Tongue (tissue), 2 donors: ENCODE measurements around the gene AFP. TPM values are rescaled to one million over a fixed set of nuclear protein-coding genes. Genes with fewer than 3 reads are reported as not detected.

ENCODE experiments used
- DNase-seq: peaks from one replicate; pipeline ENCODE4 v3.0.0-alpha.2; 2015
- total RNA-seq: library from RNA; depleted of rRNA; stranded (reverse); fragments of >200 nt; gene quantifications from one replicate; pipeline ENCODE4 v1.2.3, GENCODE V29; 2014

Gene AFP
- total RNA-seq, 1 donor from 2014 or later = not detected

- DNase-seq = no peak
These were observed 25.0 kb downstream of the AFP start for GRCh38 chr4:73460913-73461522.

GRCh38 chr4:73468170-73468569 lies 32.1 kb downstream of the AFP start:
- DNase-seq = no peak

GRCh38 chr4:73470728-73471127 lies 34.7 kb downstream of the AFP start:
- DNase-seq = no peak

- DNase-seq = no peak
These were observed 41.2 kb downstream of the AFP start for GRCh38 chr4:73477176-73477575.

- no peak for DNase-seq
These were observed 43.3 kb downstream of the AFP start for GRCh38 chr4:73479323-73479722.

GRCh38 chr4:73481358-73481757 lies 45.3 kb downstream of the AFP start, which contains the start of gene AFM:
Gene AFM (plus strand): TSS chr4:73481745. CDS start chr4:73481776, 31 bp downstream.
- DNase-seq = no peak

- no peak for DNase-seq
These were observed 49.1 kb downstream of the AFP start for GRCh38 chr4:73485085-73485484.

GRCh38 chr4:73485596-73485995 lies 49.6 kb downstream of the AFP start:
- DNase-seq = no peak

- no peak for DNase-seq
These were observed 50.5 kb downstream of the AFP start for GRCh38 chr4:73486497-73486896.

- DNase-seq = no peak
These were observed 51.2 kb downstream of the AFP start for GRCh38 chr4:73487233-73487632.

- no peak for DNase-seq
These were observed 64.2 kb downstream of the AFP start for GRCh38 chr4:73499996-73500765.

GRCh38 chr4:73501664-73502265 lies 65.7 kb downstream of the AFP start:
- DNase-seq = no peak

- DNase-seq = no peak
These were observed 69.5 kb downstream of the AFP start for GRCh38 chr4:73505567-73505966.

Other genes with a start within 250 kb of the AFP start
- 90.9 TPM for gene ANKRD17, start 177.4 kb upstream of the AFP start, total RNA-seq
- gene ALB, start 31.9 kb upstream of the AFP start, total RNA-seq = not detected
- gene AFM, start 45.5 kb downstream of the AFP start, total RNA-seq = not detected
- 3.3 TPM for gene RASSF6, start 184.2 kb downstream of the AFP start, total RNA-seq